HG03039 (cell line): ENCODE measurements around the gene ZBTB34.
"Not testable (repeated sequence)": the region's sequence is repeated elsewhere in the genome, so short reads cannot be mapped to it uniquely, and the experiment has no call there.

Experiments
- ATAC-seq: cut with Tn5 transposase; IDR thresholded peaks from one replicate; pipeline ENCODE4 v1.9.1; 2021; ENCODE audit warnings: mild to moderate bottlenecking, moderate library complexity; ENCODE audit not compliant: unreplicated experiment

Gene ZBTB34

GRCh38 chr9:126860077-126860756 is at the start of gene ZBTB34:
TSS of gene ZBTB34 (plus strand) at chr9:126860639. CDS start at chr9:126879400, 18,761 bp downstream.
- peak; percentile 59 for ATAC-seq

GRCh38 chr9:126813072-126813471 is 47.4 kb upstream of the ZBTB34 start:
- ATAC-seq, result no peak

- no peak for ATAC-seq
These were observed 46.3 kb upstream of the ZBTB34 start for GRCh38 chr9:126814091-126814490.

- not testable (repeated sequence) for ATAC-seq
These were observed 42.8 kb upstream of the ZBTB34 start for GRCh38 chr9:126817615-126818014.

GRCh38 chr9:126818482-126818881 is 42.0 kb upstream of the ZBTB34 start:
- ATAC-seq, result no peak

- no peak for ATAC-seq
These were observed 41.0 kb upstream of the ZBTB34 start for GRCh38 chr9:126819482-126819881.

GRCh38 chr9:126822278-126822677 is 38.2 kb upstream of the ZBTB34 start:
- no peak for ATAC-seq

- ATAC-seq, result no peak
These were observed 37.6 kb upstream of the ZBTB34 start for GRCh38 chr9:126822873-126823272.

- not testable (repeated sequence) for ATAC-seq
These were observed 36.4 kb upstream of the ZBTB34 start for GRCh38 chr9:126824052-126824451.

GRCh38 chr9:126827227-126827626 is 33.2 kb upstream of the ZBTB34 start:
- ATAC-seq, result no peak

- no peak for ATAC-seq
These were observed 31.4 kb upstream of the ZBTB34 start for GRCh38 chr9:126829035-126829434.

- ATAC-seq, result no peak
These were observed 29.6 kb upstream of the ZBTB34 start for GRCh38 chr9:126830827-126831226.

- no peak for ATAC-seq
These were observed 28.0 kb upstream of the ZBTB34 start for GRCh38 chr9:126832440-126832839.

GRCh38 chr9:126833020-126833419 is 27.4 kb upstream of the ZBTB34 start:
- ATAC-seq, result no peak

GRCh38 chr9:126833710-126834345 is 26.6 kb upstream of the ZBTB34 start:
- ATAC-seq, result no peak

- no peak for ATAC-seq
These were observed 25.8 kb upstream of the ZBTB34 start for GRCh38 chr9:126834672-126835071.

GRCh38 chr9:126836216-126836615 is 24.2 kb upstream of the ZBTB34 start:
- no peak for ATAC-seq

GRCh38 chr9:126838055-126838811 is 22.2 kb upstream of the ZBTB34 start:
- no peak for ATAC-seq

GRCh38 chr9:126838895-126839294 is 21.5 kb upstream of the ZBTB34 start:
- ATAC-seq, result no peak

- no peak for ATAC-seq
These were observed 21.1 kb upstream of the ZBTB34 start for GRCh38 chr9:126839301-126839700.

- ATAC-seq, result no peak
These were observed 18.1 kb upstream of the ZBTB34 start for GRCh38 chr9:126842220-126842842.
